ENCODE measurements around the gene ZNF436. TPM values are rescaled to one million over a fixed set of nuclear protein-coding genes. Genes with fewer than 3 reads are reported as not detected.

Gene ZNF436
- total and polyA plus RNA-seq, 2 experiments from 2014 or later: 9.4 to 16.2 TPM

- Histone ChIP-seq H2AFZ (no peak overlapping the region), H3K9me3 (ENCODE audit: low read depth) (no peaks in the 10 kb centered on the region), H3K79me2 (ENCODE audit: insufficient read depth) (no peaks in the 10 kb centered on the region), H4K20me1 (ENCODE audit: insufficient read depth) (no peaks in the 10 kb centered on the region), H3K27me3 (replicated peaks; ENCODE audit: insufficient read depth) (no peaks in the 10 kb centered on the region), H3K36me3 (ENCODE audit: low read depth) (no peaks in the 10 kb centered on the region), H3K9me2 (ENCODE audit: insufficient read depth) (no peaks in the 10 kb centered on the region), H3K4me1 (ENCODE audit: insufficient read depth) (peaks cover 36% of the 10 kb centered on the region), H3K27ac (peak overlapping the region; percentile 89; the same call in 1 of the 2 replicates), H3K4me2 (ENCODE audit: unreplicated experiment) (no peak overlapping the region), H3K9ac (no peak overlapping the region), H3F3A (ENCODE audit: insufficient read depth) (peaks cover 37% of the 10 kb centered on the region), H3K4me3 (no peak overlapping the region)
- in situ Hi-C loops (cut with MboI): no loop called here
- 81 to 88% methylated on average over 4 of the region's 4 CpGs for WGBS, 2 experiments (ENCODE audit: low coverage in 1 of 2, low lambda C conversion rate in 2 of 2, missing lambda C conversion rate in 2 of 2)
- DNase-seq: no peak
- no peak for TF ChIP-seq EZH2phosphoT487 (IDR thresholded peaks at IDR 0.05; ENCODE audit: insufficient read depth, low read depth)
- no peak for TF ChIP-seq EZH2 (IDR thresholded peaks at IDR 0.05; ENCODE audit: insufficient read depth, poor library complexity, severe bottlenecking)
Observed at GRCh38 chr1:23395849-23396248, 26.2 kb upstream of the ZNF436 start.

GRCh38 chr1:23395154-23395724 lies 25.6 kb upstream of the ZNF436 start:
- Histone ChIP-seq H3K36me3 (ENCODE audit: low read depth) (no peaks in the 10 kb centered on the region), H2AFZ (peak overlapping the region; percentile 27), H3K27ac (peak overlapping the region; percentile 89), H3F3A (ENCODE audit: insufficient read depth) (peaks cover 32% of the 10 kb centered on the region), H3K9ac (peak overlapping the region; percentile 60), H4K20me1 (ENCODE audit: insufficient read depth) (no peaks in the 10 kb centered on the region), H3K27me3 (replicated peaks; ENCODE audit: insufficient read depth) (no peaks in the 10 kb centered on the region), H3K4me3 (peak overlapping the region; percentile 38), H3K4me1 (ENCODE audit: insufficient read depth) (peaks cover 30% of the 10 kb centered on the region), H3K4me2 (ENCODE audit: unreplicated experiment) (peak overlapping the region; percentile 52), H3K9me3 (ENCODE audit: low read depth) (no peaks in the 10 kb centered on the region), H3K9me2 (ENCODE audit: insufficient read depth) (no peaks in the 10 kb centered on the region), H3K79me2 (ENCODE audit: insufficient read depth) (no peaks in the 10 kb centered on the region)
- WGBS, 2 experiments (ENCODE audit: low coverage in 1 of 2, low lambda C conversion rate in 2 of 2, missing lambda C conversion rate in 2 of 2): 28 to 34% methylated on average over 8 of the region's 8 CpGs
- in situ Hi-C loops (cut with MboI): no loop called here
- no peak for DNase-seq
- no peak for TF ChIP-seq EZH2 (IDR thresholded peaks at IDR 0.05; ENCODE audit: insufficient read depth, poor library complexity, severe bottlenecking)
- no peak for TF ChIP-seq EZH2phosphoT487 (IDR thresholded peaks at IDR 0.05; ENCODE audit: insufficient read depth, low read depth)

GRCh38 chr1:23394684-23395083 lies 25.0 kb upstream of the ZNF436 start:
- 2 to 3% methylated on average over 7 of the region's 7 CpGs for WGBS, 2 experiments (ENCODE audit: low coverage in 1 of 2, low lambda C conversion rate in 2 of 2, missing lambda C conversion rate in 2 of 2)
- H3K9me2 ChIP-seq (ENCODE audit: insufficient read depth): no peaks in the 10 kb centered on the region
- peaks cover 27% of the 10 kb centered on the region for H3F3A ChIP-seq (ENCODE audit: insufficient read depth)
- no peaks in the 10 kb centered on the region for H3K9me3 ChIP-seq (ENCODE audit: low read depth)
- peak overlapping the region; percentile 52 for H3K4me2 ChIP-seq (ENCODE audit: unreplicated experiment)
- no peaks in the 10 kb centered on the region for H3K27me3 ChIP-seq (replicated peaks; ENCODE audit: insufficient read depth)
- H4K20me1 ChIP-seq (ENCODE audit: insufficient read depth): no peaks in the 10 kb centered on the region
- peak overlapping the region; percentile 60 for H3K9ac ChIP-seq
- no peaks in the 10 kb centered on the region for H3K36me3 ChIP-seq (ENCODE audit: low read depth)
- in situ Hi-C loops (cut with MboI): no loop called here
- H3K79me2 ChIP-seq (ENCODE audit: insufficient read depth): no peaks in the 10 kb centered on the region
- TF ChIP-seq EZH2 (IDR thresholded peaks at IDR 0.05; ENCODE audit: insufficient read depth, poor library complexity, severe bottlenecking) (no peak), EZH2phosphoT487 (IDR thresholded peaks at IDR 0.05; ENCODE audit: insufficient read depth, low read depth) (no peak)
- peak; percentile 91 for DNase-seq
- peak overlapping the region; percentile 38 for H3K4me3 ChIP-seq
- H2AFZ ChIP-seq: peak overlapping the region; percentile 27
- peaks cover 25% of the 10 kb centered on the region for H3K4me1 ChIP-seq (ENCODE audit: insufficient read depth)
- H3K27ac ChIP-seq: peak overlapping the region; percentile 89

GRCh38 chr1:23394181-23394580 lies 24.5 kb upstream of the ZNF436 start:
- Histone ChIP-seq H2AFZ (peak overlapping the region; percentile 27; the same call in 1 of the 2 replicates), H3K27ac (peak overlapping the region; percentile 89), H3K4me1 (ENCODE audit: insufficient read depth) (peaks cover 25% of the 10 kb centered on the region), H3K79me2 (ENCODE audit: insufficient read depth) (no peaks in the 10 kb centered on the region), H3K9me2 (ENCODE audit: insufficient read depth) (no peaks in the 10 kb centered on the region), H3F3A (ENCODE audit: insufficient read depth) (peaks cover 27% of the 10 kb centered on the region), H4K20me1 (ENCODE audit: insufficient read depth) (no peaks in the 10 kb centered on the region), H3K27me3 (replicated peaks; ENCODE audit: insufficient read depth) (no peaks in the 10 kb centered on the region), H3K9ac (peak overlapping the region; percentile 60), H3K4me2 (ENCODE audit: unreplicated experiment) (peak overlapping the region; percentile 52), H3K36me3 (ENCODE audit: low read depth) (no peaks in the 10 kb centered on the region), H3K9me3 (ENCODE audit: low read depth) (no peaks in the 10 kb centered on the region), H3K4me3 (peak overlapping the region; percentile 38)
- TF ChIP-seq EZH2phosphoT487 (IDR thresholded peaks at IDR 0.05; ENCODE audit: insufficient read depth, low read depth) (no peak), EZH2 (IDR thresholded peaks at IDR 0.05; ENCODE audit: insufficient read depth, poor library complexity, severe bottlenecking) (no peak)
- in situ Hi-C loops (cut with MboI): no loop called here
- WGBS, 2 experiments (ENCODE audit: low coverage in 1 of 2, low lambda C conversion rate in 2 of 2, missing lambda C conversion rate in 2 of 2): 4% methylated on average over 4 of the region's 4 CpGs
- DNase-seq: peak; percentile 86
